SK-N-SH treated with all-trans-retinoic acid at 6 μM for 48 hours (cell line): ENCODE results near the gene ZNF813.
A peak's percentile ranks its signal among the peaks of the same experiment; 100 is the strongest.

Source experiments
- ATAC-seq: fragments of 200-7000 bp; cut with Tn5 transposase; 3 replicates; pipeline ENCODE4 v1.9.1; 2020; ENCODE audit warnings: mild to moderate bottlenecking, moderate library complexity
- ARNTL ChIP-seq: fragments of 450-650 bp; formaldehyde crosslinking; IDR thresholded peaks from 2 replicates; pipeline ENCODE4 v1.5.0; 2020; ENCODE audit warnings: low read depth, mild to moderate bottlenecking, moderate library complexity, borderline replicate concordance
- BACH2 ChIP-seq: fragments of 250-450 bp; sonication (Bioruptor Pico); IDR thresholded peaks from 2 replicates; pipeline ENCODE4 v1.9.0; 2021; ENCODE audit warnings: mild to moderate bottlenecking, borderline replicate concordance
- CSDC2 ChIP-seq: fragments of 250-450 bp; sonication (Bioruptor Pico); IDR thresholded peaks from 2 replicates; pipeline ENCODE4 v1.5.0; 2020; ENCODE audit warnings: mild to moderate bottlenecking, moderate library complexity
- CSRNP3 ChIP-seq: fragments of 250-450 bp; sonication (Bioruptor Pico); IDR thresholded peaks from 2 replicates; pipeline ENCODE4 v1.5.1; 2021; ENCODE audit warnings: mild to moderate bottlenecking, moderate library complexity
- ESRRG ChIP-seq: fragments of 250-450 bp; sonication (Bioruptor Pico); IDR thresholded peaks from 2 replicates; pipeline ENCODE4 v1.6.1; 2021; ENCODE audit warnings: mild to moderate bottlenecking
- GLIS3 ChIP-seq: fragments of 250-450 bp; sonication (Bioruptor Pico); IDR thresholded peaks from 2 replicates; pipeline ENCODE4 v1.5.0; 2020; ENCODE audit warnings: mild to moderate bottlenecking, moderate library complexity
- ISL1 ChIP-seq: fragments of 250-450 bp; sonication (Bioruptor Pico); IDR thresholded peaks from 2 replicates; pipeline ENCODE4 v2.1.2; 2022; ENCODE audit warnings: mild to moderate bottlenecking, moderate library complexity
- OSR1 ChIP-seq: fragments of 250-450 bp; sonication (Bioruptor Pico); IDR thresholded peaks from 2 replicates; pipeline ENCODE4 v1.8.0; 2022; ENCODE audit warnings: moderate library complexity, mild to moderate bottlenecking, inconsistent platforms
- PATZ1 ChIP-seq: fragments of 250-450 bp; sonication (Bioruptor Pico); IDR thresholded peaks from 2 replicates; pipeline ENCODE4 v1.8.0; 2020; ENCODE audit warnings: mild to moderate bottlenecking, moderate library complexity, borderline replicate concordance
- RARB ChIP-seq: fragments of 250-450 bp; sonication (Bioruptor Pico); IDR thresholded peaks from 2 replicates; pipeline ENCODE4 v1.8.0; 2021; ENCODE audit warnings: mild to moderate bottlenecking, moderate library complexity
- SNAI2 ChIP-seq: fragments of 250-450 bp; sonication (Bioruptor Pico); IDR thresholded peaks from 2 replicates; pipeline ENCODE4 v1.5.0; 2020; ENCODE audit warnings: mild to moderate bottlenecking, moderate library complexity
- TCF4 ChIP-seq: fragments of 250-450 bp; sonication (Bioruptor Pico); IDR thresholded peaks from 2 replicates; pipeline ENCODE4 v1.8.0; 2021; ENCODE audit warnings: mild to moderate bottlenecking, moderate library complexity, borderline replicate concordance
- TSHZ2 ChIP-seq: fragments of 250-450 bp; sonication (Bioruptor Pico); IDR thresholded peaks from 2 replicates; pipeline ENCODE4 v1.5.0; 2020; ENCODE audit warnings: mild to moderate bottlenecking, moderate library complexity
- ZFP3 ChIP-seq: fragments of 250-450 bp; sonication (Bioruptor Pico); IDR thresholded peaks from 2 replicates; pipeline ENCODE4 v1.5.0; 2020; ENCODE audit warnings: mild to moderate bottlenecking, moderate library complexity
- ZFP30 ChIP-seq: fragments of 450-650 bp; formaldehyde crosslinking; IDR thresholded peaks from 2 replicates; pipeline ENCODE4 v1.5.0; 2022; ENCODE audit warnings: mild to moderate bottlenecking, moderate library complexity
- ZNF565 ChIP-seq: fragments of 450-650 bp; formaldehyde crosslinking; conservative IDR thresholded peaks from 2 replicates; pipeline ENCODE4 v1.5.0; 2020; ENCODE audit warnings: low read depth, mild to moderate bottlenecking, moderate library complexity
- ZNF70 ChIP-seq: fragments of 450-650 bp; formaldehyde crosslinking; IDR thresholded peaks from 2 replicates; pipeline ENCODE4 v1.5.0; 2020; ENCODE audit warnings: mild to moderate bottlenecking, moderate library complexity
- ZNF8 ChIP-seq: fragments of 450-650 bp; formaldehyde crosslinking; IDR thresholded peaks from 2 replicates; pipeline ENCODE4 v1.5.0; 2020; ENCODE audit warnings: mild to moderate bottlenecking, moderate library complexity
- TF ChIP-seq, protein P1 (sequence below): fragments of 250-450 bp; sonication (Bioruptor Pico); IDR thresholded peaks from 2 replicates; pipeline ENCODE4 v1.8.0; 2021; ENCODE audit warnings: low read depth, mild to moderate bottlenecking, moderate library complexity, borderline replicate concordance

Gene ZNF813

DNA sequence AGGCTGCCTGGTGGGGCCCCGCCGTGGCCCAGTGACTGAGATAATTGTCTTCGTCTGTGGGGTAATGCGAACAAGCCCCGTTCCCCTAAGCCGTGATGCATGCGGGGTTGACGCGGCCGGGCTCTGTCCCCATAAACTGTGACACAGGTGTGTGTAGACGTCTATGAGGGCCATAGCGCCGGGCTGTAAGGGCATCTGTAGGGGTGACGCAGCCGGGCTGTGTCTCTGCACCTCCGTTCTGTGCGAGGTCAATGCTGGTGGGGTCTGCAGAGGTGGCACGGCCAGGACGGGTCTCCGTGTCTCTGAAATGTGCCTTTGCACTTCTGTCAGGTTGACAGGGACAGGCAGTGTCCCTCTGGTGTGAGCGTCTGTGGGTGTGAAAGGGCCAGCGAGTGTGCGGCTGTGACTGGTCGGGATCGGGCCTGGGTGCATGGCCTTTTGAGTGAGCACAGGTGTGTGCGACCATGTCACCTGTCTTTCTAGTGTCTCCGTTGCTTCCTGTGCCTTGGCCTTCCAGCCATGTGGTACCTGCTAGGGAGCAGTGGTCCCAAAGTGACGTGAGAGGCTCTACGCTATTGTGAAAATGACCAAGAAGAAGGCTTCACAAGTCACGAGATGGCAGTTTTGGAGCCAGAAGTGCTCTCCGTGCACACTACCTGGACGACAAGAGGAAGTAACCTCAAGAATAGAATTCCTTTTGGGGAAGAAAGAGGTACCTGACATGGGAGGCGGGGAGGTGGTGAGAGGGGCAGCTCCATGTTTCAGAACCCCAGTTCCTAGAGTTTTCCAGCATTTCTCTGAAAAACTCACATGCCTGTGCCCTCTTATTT is 54.1 kb downstream of the ZNF813 start:
- TF ChIP-seq ZNF8 (CRISPR knock-in tag) (no peak), ESRRG (CRISPR knock-in tag) (no peak), PATZ1 (CRISPR knock-in tag) (no peak), GLIS3 (no peak), TCF4 (CRISPR knock-in tag) (no peak), CSRNP3 (no peak)
- TF ChIP-seq, protein P1, sequence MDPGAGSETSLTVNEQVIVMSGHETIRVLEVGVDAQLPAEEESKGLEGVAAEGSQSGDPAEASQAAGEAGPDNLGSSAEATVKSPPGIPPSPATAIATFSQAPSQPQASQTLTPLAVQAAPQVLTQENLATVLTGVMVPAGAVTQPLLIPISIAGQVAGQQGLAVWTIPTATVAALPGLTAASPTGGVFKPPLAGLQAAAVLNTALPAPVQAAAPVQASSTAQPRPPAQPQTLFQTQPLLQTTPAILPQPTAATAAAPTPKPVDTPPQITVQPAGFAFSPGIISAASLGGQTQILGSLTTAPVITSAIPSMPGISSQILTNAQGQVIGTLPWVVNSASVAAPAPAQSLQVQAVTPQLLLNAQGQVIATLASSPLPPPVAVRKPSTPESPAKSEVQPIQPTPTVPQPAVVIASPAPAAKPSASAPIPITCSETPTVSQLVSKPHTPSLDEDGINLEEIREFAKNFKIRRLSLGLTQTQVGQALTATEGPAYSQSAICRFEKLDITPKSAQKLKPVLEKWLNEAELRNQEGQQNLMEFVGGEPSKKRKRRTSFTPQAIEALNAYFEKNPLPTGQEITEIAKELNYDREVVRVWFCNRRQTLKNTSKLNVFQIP = no peak
- peak; percentile 11 for ATAC-seq

DNA sequence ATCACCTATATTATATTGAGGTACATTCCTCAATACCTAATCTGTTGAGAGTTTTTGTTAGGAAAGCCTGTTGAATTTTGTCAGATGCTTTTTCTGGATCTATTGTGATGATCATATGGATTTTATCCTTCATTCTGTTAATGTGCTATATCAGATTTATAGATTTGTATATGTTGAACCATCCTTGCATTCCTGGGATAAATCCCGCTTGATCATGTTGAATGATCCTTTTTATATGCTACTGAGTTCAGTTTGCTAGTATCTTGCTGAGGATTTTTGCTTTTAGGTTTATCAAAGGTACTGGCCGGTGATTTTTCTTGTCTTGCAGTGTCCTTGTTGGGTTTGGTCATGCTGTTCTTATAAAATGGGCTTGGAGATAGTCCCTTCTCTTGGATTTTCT is 58.4 kb downstream of the ZNF813 start:
- TF ChIP-seq GLIS3 (no peak), ESRRG (CRISPR knock-in tag) (no peak), CSDC2 (no peak), ISL1 (CRISPR knock-in tag) (no peak), ARNTL (CRISPR knock-in tag) (no peak)
- TF ChIP-seq, all 23 proteins: peak for 0
- no peak for ATAC-seq

DNA sequence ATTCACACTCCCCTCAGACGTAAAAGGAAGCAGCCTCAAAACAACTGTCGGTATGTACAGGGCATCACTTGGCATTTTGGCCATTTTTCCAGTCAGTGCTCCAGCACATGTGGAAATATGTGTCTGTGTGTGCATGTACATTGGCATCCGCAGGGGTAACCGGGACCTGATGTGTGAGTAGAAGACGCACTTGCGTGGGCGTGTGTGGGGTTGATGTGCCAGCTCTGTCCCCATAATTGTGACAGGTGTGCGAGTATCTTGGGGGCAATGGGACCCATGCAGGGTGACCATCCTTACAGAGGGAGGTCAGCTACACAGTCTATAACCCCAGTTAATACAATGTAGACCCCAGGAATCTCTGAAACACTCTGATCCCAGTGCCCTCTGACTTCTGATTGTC is 63.1 kb downstream of the ZNF813 start:
- TF ChIP-seq BACH2 (CRISPR knock-in tag) (no peak), ZFP30 (CRISPR knock-in tag) (no peak), TSHZ2 (CRISPR knock-in tag) (no peak), ZFP3 (CRISPR knock-in tag) (no peak), ZNF70 (no peak), RARB (no peak), ZNF8 (CRISPR knock-in tag) (no peak), SNAI2 (no peak)
- ATAC-seq = no peak

DNA sequence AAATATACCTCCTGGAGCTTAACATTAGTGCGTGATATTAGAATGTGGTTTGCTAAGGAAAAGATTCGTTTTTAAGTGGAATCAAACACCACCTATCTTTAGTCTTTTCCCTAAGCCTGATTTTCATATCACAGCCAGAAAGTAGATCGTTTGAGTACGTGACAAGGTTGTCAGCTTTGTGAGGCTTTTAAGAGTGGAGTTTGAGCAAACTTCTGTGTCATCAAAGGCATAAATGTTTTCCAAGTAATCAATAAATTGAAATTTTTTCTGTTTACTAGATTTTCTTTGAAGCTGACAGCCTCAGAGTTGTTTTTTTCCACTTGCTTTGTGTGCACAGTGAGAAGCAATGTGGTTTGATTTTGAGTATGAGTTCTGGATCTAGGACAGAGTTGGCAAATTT is 63.9 kb downstream of the ZNF813 start:
- ATAC-seq = no peak
- no peak for TF ChIP-seq ISL1 (CRISPR knock-in tag)
- TF ChIP-seq, protein P1 = no peak
- no peak for TF ChIP-seq ESRRG (CRISPR knock-in tag)
- TF ChIP-seq ZNF565 (CRISPR knock-in tag) = no peak
- TF ChIP-seq PATZ1 (CRISPR knock-in tag) = no peak
- no peak for TF ChIP-seq TSHZ2 (CRISPR knock-in tag)
- TF ChIP-seq OSR1 = no peak
